ENCODE measurements around the gene APBB2.

The APBB2 gene

DNA sequence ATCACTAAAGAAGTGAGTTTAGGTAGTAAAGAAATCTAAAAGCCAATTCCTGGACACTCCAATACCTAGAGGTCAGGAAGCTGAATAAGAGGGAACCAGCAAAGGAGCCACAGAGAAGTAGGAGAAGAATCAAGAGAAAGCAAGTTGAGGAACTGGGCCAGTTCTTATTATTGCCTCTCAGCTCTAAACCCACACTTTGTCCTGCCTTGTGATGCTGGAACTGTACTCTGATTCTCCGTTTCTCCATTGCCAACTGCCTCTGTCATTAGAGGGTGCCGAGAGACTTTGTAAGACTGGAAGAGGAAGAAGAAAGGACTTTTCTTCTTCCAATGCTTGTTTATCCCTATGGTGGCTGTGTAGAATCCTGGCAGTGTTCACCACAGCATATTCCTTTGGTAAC is 426.0 kb downstream of the APBB2 start:
- no peak for DNase-seq (ENCODE audit: low read depth in 2 of 3, low spot score in 2 of 3)

DNA sequence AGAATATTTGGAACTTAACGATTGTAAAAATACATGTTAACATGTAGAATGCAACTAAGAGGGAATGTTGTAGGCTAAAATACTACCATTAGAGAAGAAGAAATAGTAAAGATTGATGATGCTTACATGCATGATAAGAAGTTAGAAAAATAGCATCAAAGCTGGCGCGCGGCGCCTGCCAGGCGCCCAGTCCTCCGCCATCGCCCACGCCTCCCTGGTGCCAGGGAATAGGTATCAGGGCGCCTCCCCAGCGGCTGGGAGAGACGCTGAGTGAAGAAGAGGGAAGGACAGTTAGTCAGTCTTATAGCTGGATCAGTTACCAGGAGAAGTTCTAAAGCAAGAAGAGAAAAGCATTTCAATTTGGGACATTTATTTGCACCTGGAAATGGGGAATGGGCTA is 428.6 kb downstream of the APBB2 start:
- DNase-seq (ENCODE audit: low read depth in 2 of 3, low spot score in 2 of 3) = no peak

DNA sequence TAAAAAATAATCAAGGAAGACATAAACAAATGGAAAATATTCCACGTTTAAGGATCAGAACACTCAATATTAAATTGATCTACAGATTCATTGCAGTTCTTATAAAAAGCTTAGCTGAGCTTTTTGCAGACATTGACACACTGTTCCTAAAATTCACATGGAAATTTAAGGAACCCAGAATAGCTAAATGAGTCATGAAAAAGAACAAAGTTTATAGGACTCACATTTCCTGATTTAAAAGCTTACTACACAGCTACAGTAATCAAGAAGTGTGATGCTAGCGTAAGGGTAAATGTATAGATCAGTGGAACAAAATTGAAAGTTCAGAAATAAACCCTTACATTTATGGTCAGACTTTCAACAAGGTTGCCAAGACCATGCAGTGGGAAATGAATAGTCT is 431.5 kb downstream of the APBB2 start:
- DNase-seq (ENCODE audit: low read depth in 2 of 3, low spot score in 2 of 3) = no peak

GRCh38 chr4:40778090-40778489 is 436.3 kb downstream of the APBB2 start:
- DNase-seq (ENCODE audit: low read depth in 2 of 3, low spot score in 2 of 3) = no peak

GRCh38 chr4:40769266-40769665 is 445.1 kb downstream of the APBB2 start:
- DNase-seq (ENCODE audit: low read depth in 2 of 3, low spot score in 2 of 3) = no peak

- no peak for DNase-seq (ENCODE audit: low read depth in 2 of 3, low spot score in 2 of 3)
These were observed 451.1 kb downstream of the APBB2 start for GRCh38 chr4:40763228-40763716.

Data from activated CD8-positive, alpha-beta memory T cell treated with anti-CD3 and anti-CD28 coated beads for 48 hours (primary cell).